Endothelial cell of umbilical vein (primary cell): ENCODE results near the gene S100A3. TPM values are rescaled to one million over a fixed set of nuclear protein-coding genes. Genes with fewer than 3 reads are reported as not detected.

Experiments
- BruUV-seq: library from RNA; stranded (reverse); fragments of 400-500 nt; replicated peaks from 2 replicates; lab custom pipeline; 2021; lab: Mats Ljungman, UMichigan
- CTCF ChIA-PET: fragments of 300-600, 350-600 bp; sonication (Branson Sonifier 250); formaldehyde crosslinking; loops from one replicate; lab custom pipeline; 2021; ENCODE audit warnings: antibody characterized with exemption, inconsistent platforms; lab: Charles Lee
- POLR2A ChIA-PET: fragments of 300-600, 350-600 bp; sonication (Branson Sonifier 250); formaldehyde crosslinking; loops from one replicate; lab custom pipeline; 2021; ENCODE audit warnings: antibody characterized with exemption, inconsistent platforms; lab: Charles Lee
- DNase-seq: peaks from one replicate; pipeline ENCODE4 v3.0.0-alpha.2; 2011; ENCODE audit warnings: low read depth, low spot score
- FAIRE-seq: peaks from 2 replicates; lab custom pipeline; 2011; peaks lifted over from hg19 to GRCh38; lab: Jason Lieb, UNC
- H2AFZ ChIP-seq: 2 replicates; pipeline ENCODE4 v1.6.0; 2012; ENCODE audit warnings: low read depth, low read length, control low read depth, inconsistent platforms
- H3K27ac ChIP-seq: 2 replicates; pipeline ENCODE4 v1.5.1; 2011; ENCODE audit warnings: low read depth, mild to moderate bottlenecking, control low read depth, low read length, moderate library complexity; ENCODE audit not compliant: insufficient read depth
- H3K27me3 ChIP-seq, 2 experiments: 2 replicates each; pipeline versions ENCODE4 v1.6.0 to v1.6.1; 2011; ENCODE audit warnings: low read length in 2 of 2, mixed read lengths in 1 of 2; ENCODE audit not compliant: control insufficient read depth in 2 of 2, insufficient read depth in 2 of 2
- H3K36me3 ChIP-seq, 2 experiments: 2 replicates in 1 of 2; 3 replicates in 1 of 2; pipeline ENCODE4 v1.5.1; 2011; ENCODE audit warnings: low read length in 2 of 2, mild to moderate bottlenecking in 1 of 2, moderate library complexity in 1 of 2; ENCODE audit not compliant: control insufficient read depth in 2 of 2, insufficient read depth in 2 of 2; ENCODE audit errors: extremely low read depth in 1 of 2
- H3K4me1 ChIP-seq: 3 replicates; pipeline ENCODE4 v1.5.1; 2011; ENCODE audit warnings: mild to moderate bottlenecking, low read length; ENCODE audit not compliant: control insufficient read depth, insufficient read depth; ENCODE audit errors: extremely low read depth
- H3K4me2 ChIP-seq: 2 replicates; pipeline ENCODE4 v1.6.1; 2011; ENCODE audit warnings: low read length, control low read depth, mixed read lengths; ENCODE audit not compliant: insufficient read depth
- H3K4me3 ChIP-seq, 3 experiments: fragments of 200-600 bp in 1 of 3; sonication (generic), shearing (Covaris generic) in 1 of 3; replicated peaks in 1 of 3; 2 replicates each; pipeline ENCODE4 v1.5.1; 2011 to 2016; ENCODE audit warnings: control low read depth in 3 of 3, low read length in 3 of 3, mild to moderate bottlenecking in 2 of 3, inconsistent platforms in 1 of 3, low read depth in 1 of 3, moderate library complexity in 1 of 3; ENCODE audit not compliant: insufficient read depth in 1 of 3
- H3K79me2 ChIP-seq: 2 replicates; pipeline ENCODE4 v1.6.0; 2012; ENCODE audit warnings: low read length, inconsistent platforms; ENCODE audit not compliant: control insufficient read depth, insufficient read depth
- H3K9ac ChIP-seq: replicated peaks from 2 replicates; pipeline ENCODE3; 2011; ENCODE audit warnings: low read length, control low read depth; ENCODE audit not compliant: insufficient read depth; ENCODE audit errors: extremely low read depth
- H3K9me1 ChIP-seq: replicated peaks from 3 replicates; pipeline ENCODE4 v1.6.0; 2011; ENCODE audit warnings: mild to moderate bottlenecking, low read length; ENCODE audit not compliant: control insufficient read depth, insufficient read depth; ENCODE audit errors: extremely low read depth
- H3K9me3 ChIP-seq: replicated peaks from 2 replicates; pipeline ENCODE4 v1.5.1; 2012; ENCODE audit warnings: low read length, inconsistent platforms; ENCODE audit not compliant: control insufficient read depth, insufficient read depth
- H4K20me1 ChIP-seq: replicated peaks from 2 replicates; pipeline ENCODE3; 2011; ENCODE audit warnings: mild to moderate bottlenecking, low read length; ENCODE audit not compliant: control insufficient read depth, insufficient read depth; ENCODE audit errors: extremely low read depth
- EZH2 ChIP-seq: IDR thresholded peaks from 2 replicates; pipeline ENCODE4 v1.6.1; 2012; ENCODE audit warnings: borderline replicate concordance, low read depth, mild to moderate bottlenecking, moderate library complexity, low read length, inconsistent platforms; ENCODE audit not compliant: severe bottlenecking
- FOS ChIP-seq: IDR thresholded peaks from 2 replicates; pipeline ENCODE4 v1.6.1; 2011; ENCODE audit warnings: mild to moderate bottlenecking, low read length, moderate library complexity, borderline replicate concordance; ENCODE audit not compliant: insufficient read depth
- GATA2 ChIP-seq: IDR thresholded peaks from 2 replicates; pipeline ENCODE4 v1.7.0; 2011; ENCODE audit warnings: low read depth, mild to moderate bottlenecking, moderate library complexity, mixed read lengths, low read length; ENCODE audit not compliant: insufficient read length, insufficient read depth
- JUN ChIP-seq: IDR thresholded peaks from 2 replicates; pipeline ENCODE4 v1.6.1; 2011; ENCODE audit warnings: borderline replicate concordance, low read depth; ENCODE audit not compliant: insufficient read length, insufficient read depth
- MYC ChIP-seq: IDR thresholded peaks from one replicate; pipeline ENCODE4 v1.6.1; 2011; ENCODE audit warnings: mild to moderate bottlenecking, low read depth, low read length
- POLR2A ChIP-seq: IDR thresholded peaks from 2 replicates; pipeline ENCODE4 v1.6.1; 2012; ENCODE audit warnings: low read depth, mild to moderate bottlenecking, control low read depth, low read length
- POLR2AphosphoS5 ChIP-seq: IDR thresholded peaks from 2 replicates; pipeline ENCODE4 v1.6.1; 2012; ENCODE audit warnings: low read depth, mild to moderate bottlenecking, control low read depth, low read length, moderate library complexity; ENCODE audit not compliant: insufficient read depth
- dilution Hi-C: fragments of 300-500 bp; cut with MboI; formaldehyde crosslinking; loops from one replicate; pipeline ENCODE4 v1.15.0; 2019; ENCODE audit warnings: low sequenced_read_pairs; ENCODE audit not compliant: extremely low pct_ligation_motif_present
- intact Hi-C: fragments of 100-400 bp; cut with micrococcal nuclease; formaldehyde crosslinking; loops from one replicate; pipeline ENCODE4 v1.10.0; 2022
- polyA plus RNA-seq, 4 experiments: library from polyadenylated mRNA; depleted of rRNA in 3 of 4; stranded (reverse) in 3 of 4; unstranded in 1 of 4; fragments of >200 nt; gene quantifications; 2 replicates each; pipeline versions ENCODE4 v1.2.1 to v1.2.3, GENCODE V29; 2011 to 2012; ENCODE audit warnings: missing spikeins in 1 of 4
- total RNA-seq: library from RNA; stranded (reverse); gene quantifications from 2 replicates; pipeline ENCODE4 v1.2.3, GENCODE V29; 2021
- TF ChIP-seq, protein P1 (sequence below): IDR thresholded peaks from 2 replicates; pipeline ENCODE4 v1.6.1; 2011; ENCODE audit not compliant: insufficient read depth, insufficient read length
- TF ChIP-seq, protein P2 (sequence below), 2 donors: IDR thresholded peaks; 1 replicate in 1 of 2; 2 replicates in 1 of 2; pipeline ENCODE4 v1.5.1; 2011; ENCODE audit warnings: low read length in 2 of 2, mild to moderate bottlenecking in 2 of 2, moderate library complexity in 2 of 2, control low read depth in 1 of 2, inconsistent platforms in 1 of 2, low read depth in 1 of 2; ENCODE audit not compliant: insufficient read depth in 1 of 2; ENCODE audit errors: extremely low read depth in 1 of 2

Gene S100A3
- total and polyA plus RNA-seq, 2 donors (not counting 3 experiments of a cell fraction or from before 2014, with no cell fraction given): 0.42 to 1.3 TPM

DNA sequence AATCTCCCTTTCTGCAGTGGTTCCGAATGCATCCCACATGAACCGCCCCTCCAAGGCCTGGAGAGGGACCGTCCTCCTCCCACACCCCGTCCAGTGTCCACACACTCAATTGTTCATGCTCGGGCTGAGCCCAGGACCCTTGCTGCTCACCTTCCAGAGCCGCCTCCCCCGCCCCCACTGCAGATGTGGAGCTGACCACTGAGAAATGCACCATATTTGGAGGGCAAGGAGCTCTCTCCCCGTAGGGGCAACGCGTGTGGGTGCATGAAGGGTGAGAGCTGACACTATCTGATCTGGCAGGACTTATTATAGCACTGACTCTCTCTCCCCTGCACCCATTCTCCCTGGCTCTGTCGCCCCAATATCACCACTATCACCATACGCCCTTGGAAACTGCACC is 4.0 kb upstream of the S100A3 start:
- ChIA-PET CTCF (interaction anchor here (1.0 to 3.3 kb wide), 7 partner anchors 8 to 74 kb away, joined by 3 to 13 read pairs (median 4); partner anchors contain the start of genes S100A13 and S100A6), POLR2A (no interaction called here)
- H3K27ac ChIP-seq: no peak overlapping the region
- H3K4me2 ChIP-seq: no peak overlapping the region
- H3K4me1 ChIP-seq: peaks cover 20% of the 10 kb centered on the region
- intact Hi-C loops (no loop called here), dilution Hi-C loops (no loop called here)
- FAIRE-seq: no peak
- no peak overlapping the region for H3K9ac ChIP-seq
- BruUV-seq: no TSS peak
- no peak for DNase-seq
- H3K79me2 ChIP-seq: no peaks in the 10 kb centered on the region
- H3K4me3 ChIP-seq: no peak overlapping the region
- H3K9me1 ChIP-seq: no peaks in the 10 kb centered on the region
- no peaks in the 10 kb centered on the region for H3K9me3 ChIP-seq
- no peaks in the 10 kb centered on the region for H3K36me3 ChIP-seq
- H3K27me3 ChIP-seq: no peaks in the 10 kb centered on the region
- H4K20me1 ChIP-seq: no peaks in the 10 kb centered on the region
- H2AFZ ChIP-seq: no peak overlapping the region
- TF ChIP-seq, protein P1, sequence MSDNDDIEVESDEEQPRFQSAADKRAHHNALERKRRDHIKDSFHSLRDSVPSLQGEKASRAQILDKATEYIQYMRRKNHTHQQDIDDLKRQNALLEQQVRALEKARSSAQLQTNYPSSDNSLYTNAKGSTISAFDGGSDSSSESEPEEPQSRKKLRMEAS: no peak
- TF ChIP-seq EZH2 (no peak), JUN (no peak), FOS (no peak), GATA2 (no peak), POLR2A (no peak), MYC (no peak), POLR2AphosphoS5 (no peak)
- TF ChIP-seq, protein P2, sequence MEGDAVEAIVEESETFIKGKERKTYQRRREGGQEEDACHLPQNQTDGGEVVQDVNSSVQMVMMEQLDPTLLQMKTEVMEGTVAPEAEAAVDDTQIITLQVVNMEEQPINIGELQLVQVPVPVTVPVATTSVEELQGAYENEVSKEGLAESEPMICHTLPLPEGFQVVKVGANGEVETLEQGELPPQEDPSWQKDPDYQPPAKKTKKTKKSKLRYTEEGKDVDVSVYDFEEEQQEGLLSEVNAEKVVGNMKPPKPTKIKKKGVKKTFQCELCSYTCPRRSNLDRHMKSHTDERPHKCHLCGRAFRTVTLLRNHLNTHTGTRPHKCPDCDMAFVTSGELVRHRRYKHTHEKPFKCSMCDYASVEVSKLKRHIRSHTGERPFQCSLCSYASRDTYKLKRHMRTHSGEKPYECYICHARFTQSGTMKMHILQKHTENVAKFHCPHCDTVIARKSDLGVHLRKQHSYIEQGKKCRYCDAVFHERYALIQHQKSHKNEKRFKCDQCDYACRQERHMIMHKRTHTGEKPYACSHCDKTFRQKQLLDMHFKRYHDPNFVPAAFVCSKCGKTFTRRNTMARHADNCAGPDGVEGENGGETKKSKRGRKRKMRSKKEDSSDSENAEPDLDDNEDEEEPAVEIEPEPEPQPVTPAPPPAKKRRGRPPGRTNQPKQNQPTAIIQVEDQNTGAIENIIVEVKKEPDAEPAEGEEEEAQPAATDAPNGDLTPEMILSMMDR (IDR thresholded peaks at IDR 0.05; ENCODE audit: extremely low read depth in 1 of 2, insufficient read depth in 1 of 2, low read depth in 1 of 2, low read length in 2 of 2): no peak
